Pericardium fibroblast (primary cell): ENCODE results near the gene ARFRP1. TPM values are rescaled to one million over a fixed set of nuclear protein-coding genes. Genes with fewer than 3 reads are reported as not detected.

Source experiments
- total RNA-seq: library from RNA; depleted of rRNA; stranded (reverse); fragments of >200 nt; gene quantifications from 2 replicates; pipeline ENCODE4 v1.2.3, GENCODE V29; 2015

ARFRP1 gene, protein sequence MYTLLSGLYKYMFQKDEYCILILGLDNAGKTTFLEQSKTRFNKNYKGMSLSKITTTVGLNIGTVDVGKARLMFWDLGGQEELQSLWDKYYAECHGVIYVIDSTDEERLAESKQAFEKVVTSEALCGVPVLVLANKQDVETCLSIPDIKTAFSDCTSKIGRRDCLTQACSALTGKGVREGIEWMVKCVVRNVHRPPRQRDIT
- total RNA-seq: 25.8 and 31.4 TPM in 2 replicates

DNA sequence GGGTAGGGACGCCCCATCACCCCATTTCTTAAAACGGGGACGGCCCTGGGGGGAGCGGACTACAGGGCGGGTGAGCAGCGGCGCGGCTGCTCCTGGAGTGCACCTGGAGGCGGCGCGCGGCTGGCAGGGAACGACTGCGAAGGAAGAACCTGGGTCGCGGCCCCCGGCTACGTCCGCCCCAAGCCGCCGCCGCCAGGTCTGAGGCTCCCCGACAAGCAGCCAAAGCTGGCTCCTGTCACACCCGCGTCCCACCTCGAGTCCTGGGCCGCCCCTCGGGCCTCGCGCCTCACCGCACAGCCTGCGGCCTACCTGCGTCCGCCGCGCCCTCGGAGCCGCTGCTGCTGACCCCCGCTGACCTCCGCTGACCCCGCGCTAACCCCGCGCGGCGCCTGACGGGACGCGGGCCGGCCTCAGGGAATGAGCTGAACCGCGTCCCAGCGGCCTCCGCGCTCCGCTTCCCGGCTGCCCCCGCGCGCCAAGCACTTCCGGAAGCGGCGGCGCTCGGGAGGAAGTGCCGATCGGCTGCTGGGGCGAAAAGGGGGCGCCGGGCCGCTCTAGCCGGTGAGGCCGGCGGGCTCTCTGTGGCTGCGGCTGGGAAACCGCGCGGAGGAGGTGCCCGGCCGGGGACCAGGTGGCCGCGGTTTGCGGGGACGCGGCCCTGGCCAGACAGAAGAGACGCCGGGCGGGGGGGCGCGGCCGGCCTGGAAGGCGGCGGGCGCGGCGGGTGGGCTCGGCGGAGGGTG lies at the start of gene ARFRP1, which contains the start of gene ZGPAT:
Gene ARFRP1 (minus strand): TSS at position 419 of the 743 bp plus-strand sequence. CDS start 885 bp downstream, outside the sequence.
Gene ZGPAT (plus strand): TSS at position 482 of the 743 bp plus-strand sequence. CDS start 542 bp downstream, outside the sequence.

DNA sequence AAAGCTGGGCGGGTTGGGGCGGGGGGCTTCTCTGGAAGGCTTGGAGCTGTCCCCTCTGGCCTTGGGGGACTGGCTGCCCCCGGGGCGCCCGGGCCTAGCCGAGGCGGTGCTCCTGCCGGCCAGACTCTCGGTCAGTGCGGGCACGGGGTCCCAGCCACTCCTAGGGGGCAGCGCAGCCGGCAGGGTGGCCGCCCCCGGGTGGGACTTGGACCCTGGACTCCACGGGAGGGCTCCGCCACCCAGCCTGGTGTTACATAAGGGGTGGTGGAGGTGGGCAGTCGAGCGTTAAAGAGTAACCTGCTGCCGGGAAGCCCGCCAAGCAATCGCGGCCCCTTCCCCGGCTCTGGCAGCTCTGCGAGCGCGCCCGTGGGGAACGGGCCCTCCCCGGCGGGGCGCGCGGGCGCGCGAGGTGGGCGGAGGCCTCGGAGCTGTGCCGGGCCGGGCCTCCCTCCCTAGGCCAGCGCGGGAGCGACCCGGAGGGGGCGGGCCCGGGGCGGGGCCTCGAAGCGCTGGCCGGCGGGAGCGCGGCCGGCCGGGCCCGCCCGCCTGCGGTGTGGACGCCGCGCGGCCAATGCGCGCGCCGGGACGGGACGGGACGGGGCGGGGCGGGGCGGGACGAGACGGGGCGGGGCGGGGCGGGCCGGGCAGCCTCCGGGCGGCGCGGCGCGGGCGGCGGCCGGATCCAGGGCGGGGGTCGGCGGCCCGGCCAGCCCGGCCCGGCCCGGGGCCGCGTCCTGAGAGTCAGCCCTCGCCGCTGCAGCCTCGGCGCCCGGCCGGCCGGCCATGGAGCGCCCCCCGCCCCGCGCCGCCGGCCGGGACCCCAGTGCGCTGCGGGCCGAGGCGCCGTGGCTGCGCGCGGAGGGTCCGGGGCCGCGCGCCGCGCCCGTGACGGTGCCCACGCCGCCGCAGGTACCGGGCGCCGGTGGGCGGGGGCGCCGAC lies 31.6 kb upstream of the ARFRP1 start, which contains the start of gene SLC2A4RG:
Gene SLC2A4RG (plus strand): TSS at position 647 of the 940 bp plus-strand sequence. CDS start 137 bp downstream, at position 784.

DNA sequence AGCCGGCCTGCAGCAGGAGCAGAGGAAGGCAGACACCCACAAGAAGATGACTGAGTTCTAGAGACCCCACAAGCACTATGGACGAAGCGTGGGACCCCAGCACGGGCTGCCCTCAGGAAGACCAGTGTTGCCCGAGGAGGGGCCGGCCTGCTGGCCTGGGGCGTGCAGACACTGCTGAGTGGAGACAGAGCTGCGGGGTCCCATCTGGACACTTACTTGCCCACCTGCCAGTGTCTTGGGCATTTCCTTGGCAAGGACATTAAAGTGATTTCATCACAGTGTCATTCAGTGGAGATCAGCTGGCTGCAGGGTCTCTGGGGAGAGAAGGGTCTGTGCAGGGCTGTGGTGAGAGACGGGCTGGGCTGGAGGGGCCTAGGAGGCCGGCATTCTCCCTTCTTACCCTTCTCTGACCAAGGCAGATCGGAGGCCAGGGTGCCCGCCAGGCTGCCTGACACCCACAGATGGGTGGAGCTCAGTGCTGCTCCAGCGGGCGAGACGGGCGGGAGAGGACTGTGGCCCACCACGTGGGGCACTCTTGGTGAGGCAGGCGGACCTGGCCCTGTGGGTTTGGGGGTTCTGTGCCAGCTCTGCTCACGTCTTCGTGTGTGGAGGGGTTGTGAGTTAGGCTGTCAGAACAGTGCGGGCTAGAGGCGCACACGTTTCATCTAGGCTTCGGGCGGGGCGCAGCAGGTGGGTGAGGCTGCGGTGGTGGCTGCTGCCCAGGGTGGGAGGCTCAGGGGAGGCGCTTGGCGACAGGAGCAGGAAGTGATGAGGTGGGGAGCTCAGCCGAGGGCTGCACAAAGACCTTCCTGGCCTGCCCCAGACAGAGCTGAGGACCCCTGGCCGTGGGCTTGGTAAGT lies 28.3 kb upstream of the ARFRP1 start, which contains the start of gene LIME1:
Gene LIME1 (plus strand): TSS at position 806 of the 860 bp plus-strand sequence. CDS start 886 bp downstream, outside the sequence.

DNA sequence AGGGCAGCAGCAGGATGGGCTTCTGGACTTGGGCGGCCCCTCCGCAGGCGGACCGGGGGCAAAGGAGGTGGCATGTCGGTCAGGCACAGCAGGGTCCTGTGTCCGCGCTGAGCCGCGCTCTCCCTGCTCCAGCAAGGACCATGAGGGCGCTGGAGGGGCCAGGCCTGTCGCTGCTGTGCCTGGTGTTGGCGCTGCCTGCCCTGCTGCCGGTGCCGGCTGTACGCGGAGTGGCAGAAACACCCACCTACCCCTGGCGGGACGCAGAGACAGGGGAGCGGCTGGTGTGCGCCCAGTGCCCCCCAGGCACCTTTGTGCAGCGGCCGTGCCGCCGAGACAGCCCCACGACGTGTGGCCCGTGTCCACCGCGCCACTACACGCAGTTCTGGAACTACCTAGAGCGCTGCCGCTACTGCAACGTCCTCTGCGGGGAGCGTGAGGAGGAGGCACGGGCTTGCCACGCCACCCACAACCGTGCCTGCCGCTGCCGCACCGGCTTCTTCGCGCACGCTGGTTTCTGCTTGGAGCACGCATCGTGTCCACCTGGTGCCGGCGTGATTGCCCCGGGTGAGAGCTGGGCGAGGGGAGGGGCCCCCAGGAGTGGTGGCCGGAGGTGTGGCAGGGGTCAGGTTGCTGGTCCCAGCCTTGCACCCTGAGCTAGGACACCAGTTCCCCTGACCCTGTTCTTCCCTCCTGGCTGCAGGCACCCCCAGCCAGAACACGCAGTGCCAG lies 11.0 kb downstream of the ARFRP1 start, which contains the start of gene TNFRSF6B:
Gene TNFRSF6B (plus strand): TSS at position 25 of the 729 bp plus-strand sequence. CDS start 116 bp downstream, at position 141.

DNA sequence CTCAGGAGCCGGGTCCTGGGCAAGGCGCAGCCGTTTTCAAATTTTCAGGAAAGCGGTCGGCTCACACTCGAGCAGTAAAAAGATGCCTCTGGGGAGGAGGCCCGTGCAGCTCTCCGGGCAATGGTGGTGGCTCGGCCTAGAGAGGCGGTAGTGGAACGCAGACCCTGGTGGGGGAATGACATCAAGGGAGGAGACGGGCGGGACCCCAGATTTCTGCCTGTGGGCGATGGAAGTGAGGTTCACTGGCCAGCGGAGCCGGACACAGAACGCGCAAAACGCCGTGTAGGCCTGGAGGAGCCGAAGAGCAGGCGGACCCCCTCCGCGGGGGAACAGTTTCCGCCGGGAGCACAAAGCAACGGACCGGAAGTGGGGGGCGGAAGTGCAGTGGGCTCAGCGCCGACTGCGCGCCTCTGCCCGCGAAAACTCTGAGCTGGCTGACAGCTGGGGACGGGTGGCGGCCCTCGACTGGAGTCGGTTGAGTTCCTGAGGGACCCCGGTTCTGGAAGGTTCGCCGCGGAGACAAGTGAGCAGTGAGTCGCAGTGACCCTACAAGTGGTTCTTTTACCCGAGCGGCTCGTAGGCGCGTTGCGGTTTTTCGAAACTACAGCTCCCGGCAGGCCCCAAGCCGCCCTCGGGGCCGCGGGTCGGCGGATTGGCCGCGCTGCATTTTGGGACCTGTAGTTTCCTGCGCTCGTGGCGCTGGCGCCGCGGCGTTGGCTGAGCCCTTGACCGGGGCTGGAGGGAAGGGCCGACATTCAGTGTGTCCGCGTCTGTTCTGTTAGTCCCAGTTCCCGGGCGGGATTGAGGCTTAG lies 49.6 kb downstream of the ARFRP1 start, which contains the start of gene RTEL1:
Gene RTEL1 (plus strand): TSS at position 376 of the 812 bp plus-strand sequence. CDS start 1,091 bp downstream, outside the sequence.

DNA sequence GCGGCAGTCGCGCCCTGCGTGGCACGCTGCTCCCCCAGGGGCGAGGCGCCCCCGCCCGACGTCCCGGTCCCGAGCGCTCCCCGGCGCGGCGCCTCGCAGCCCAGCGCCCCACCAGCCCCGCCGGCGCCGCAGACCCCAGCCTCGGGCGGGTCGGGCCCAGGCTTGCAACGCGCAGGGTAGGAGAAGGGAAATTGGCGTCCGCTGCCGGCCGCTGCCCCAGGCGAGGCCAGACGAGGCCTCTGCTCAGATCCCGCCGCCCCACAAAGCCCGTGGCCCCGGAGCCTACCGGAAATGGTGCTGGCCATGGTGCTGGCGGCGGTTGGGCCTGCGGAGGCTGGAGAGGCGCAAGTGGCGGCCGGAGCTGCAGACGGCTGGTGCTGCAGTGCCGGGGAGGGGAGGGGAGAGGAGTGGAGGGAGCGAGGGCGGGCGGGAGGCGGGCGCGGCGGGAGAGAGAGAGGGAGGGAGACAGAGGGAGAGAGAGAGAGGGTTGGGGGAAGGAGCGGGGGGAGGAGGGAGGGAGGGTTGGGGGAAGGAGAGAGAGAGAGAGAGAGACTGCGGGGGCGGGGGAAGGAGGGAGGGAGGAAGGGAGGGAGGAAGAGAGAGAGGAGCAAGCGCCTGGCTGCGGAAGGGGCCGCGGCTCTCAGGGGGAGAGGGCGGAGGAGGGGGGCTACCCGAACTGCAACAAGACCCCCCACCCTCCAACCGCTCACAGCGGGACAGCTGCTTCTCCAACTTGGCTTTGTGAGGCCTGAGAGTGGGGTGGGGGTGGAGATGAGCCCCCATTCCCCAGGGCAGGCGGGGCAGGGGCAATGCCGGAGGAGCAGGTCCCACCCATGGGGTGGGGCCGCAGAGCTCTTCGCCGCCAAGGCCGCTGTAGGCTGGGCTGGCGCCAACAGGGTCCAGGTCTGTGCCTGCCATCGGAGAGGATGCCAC lies 54.5 kb downstream of the ARFRP1 start, which contains the start of gene STMN3:
Gene STMN3 (minus strand): TSS at position 384 of the 933 bp plus-strand sequence. CDS start 79 bp downstream, at position 305.

Other genes starting within 250 kb of the ARFRP1 start
- not detected in 2 replicates for gene KCNQ2, start 235.3 kb downstream of the ARFRP1 start, total RNA-seq
- gene EEF1A2, start 208.9 kb downstream of the ARFRP1 start, total RNA-seq: 0.09 and 0.35 TPM in 2 replicates
- 250 and 270 TPM in 2 replicates for gene PPDPF, start 187.2 kb downstream of the ARFRP1 start, total RNA-seq
- gene PTK6, start 170.6 kb downstream of the ARFRP1 start, total RNA-seq: not detected in 2 replicates
- gene SRMS, start 160.2 kb downstream of the ARFRP1 start, total RNA-seq: not detected in 2 replicates
- gene FNDC11, start 153.8 kb downstream of the ARFRP1 start, total RNA-seq: 0.12 and 0.85 TPM in 2 replicates
- gene HELZ2, start 133.7 kb downstream of the ARFRP1 start, total RNA-seq: 22.2 and 40.4 TPM in 2 replicates
- gene GMEB2, start 80.9 kb downstream of the ARFRP1 start, total RNA-seq: 8.2 and 8.6 TPM in 2 replicates
- gene STMN3, start 54.6 kb downstream of the ARFRP1 start, total RNA-seq: 19.7 and 49.7 TPM in 2 replicates
- 7.2 and 7.3 TPM in 2 replicates for gene RTEL1, start 49.7 kb downstream of the ARFRP1 start, total RNA-seq
- 2.6 and 9.3 TPM in 2 replicates for gene TNFRSF6B, start 11.3 kb downstream of the ARFRP1 start, total RNA-seq
- gene ZGPAT, start 63 bp upstream of the ARFRP1 start, total RNA-seq: 11.3 and 17.6 TPM in 2 replicates
- gene LIME1, start 28.7 kb upstream of the ARFRP1 start, total RNA-seq: 4.4 and 8.5 TPM in 2 replicates
- 97.1 and 103 TPM in 2 replicates for gene SLC2A4RG, start 31.8 kb upstream of the ARFRP1 start, total RNA-seq
- 3.4 and 6.4 TPM in 2 replicates for gene ZBTB46, start 123.3 kb upstream of the ARFRP1 start, total RNA-seq
- gene ABHD16B, start 153.5 kb upstream of the ARFRP1 start, total RNA-seq: not detected in 2 replicates
- 129 and 137 TPM in 2 replicates for gene TPD52L2, start 157.3 kb upstream of the ARFRP1 start, total RNA-seq
- 29.1 and 43.6 TPM in 2 replicates for gene DNAJC5, start 187.2 kb upstream of the ARFRP1 start, total RNA-seq
- 16.5 TPM in 2 replicates for gene UCKL1, start 248.4 kb upstream of the ARFRP1 start, total RNA-seq